PC-3 (cell line): ENCODE measurements around the gene LYPD5. TPM values are rescaled to one million over a fixed set of nuclear protein-coding genes. Genes with fewer than 3 reads are reported as not detected.
"Not testable (repeated sequence)": the region's sequence is repeated elsewhere in the genome, so short reads cannot be mapped to it uniquely, and the experiment has no call there.

Experiments
- ATAC-seq: fragments of 200-7000 bp; cut with Tn5 transposase; 2 replicates; pipeline ENCODE4 v1.9.1; 2020; ENCODE audit warnings: mild to moderate bottlenecking, moderate library complexity
- BruUV-seq: library from RNA; stranded (reverse); fragments of 400-500 nt; replicated peaks from 2 replicates; lab custom pipeline; 2021; lab: Mats Ljungman, UMichigan
- CTCF ChIA-PET: fragments of 300-600 bp; sonication (Branson Sonifier 250); formaldehyde crosslinking; loops from one replicate; lab custom pipeline; 2022; ENCODE audit warnings: antibody characterized with exemption; lab: Charles Lee
- POLR2A ChIA-PET: fragments of 300-600 bp; sonication (Branson Sonifier 250); formaldehyde crosslinking; loops from one replicate; lab custom pipeline; 2022; ENCODE audit warnings: antibody characterized with exemption; ENCODE audit not compliant: unreplicated experiment; lab: Charles Lee
- DNase-seq: peaks from one replicate; pipeline ENCODE4 v3.0.0-alpha.2; 2015
- H2AFZ ChIP-seq: fragments of 300-600 bp; sonication (generic); 2 replicates; pipeline ENCODE4 v1.6.0; 2016; ENCODE audit warnings: antibody characterized with exemption, low read length
- H3F3A ChIP-seq: fragments of 300-600 bp; sonication (generic); one replicate; pipeline ENCODE4 v1.6.0; 2017; ENCODE audit warnings: antibody characterized with exemption, low read length, control low read depth, mild to moderate bottlenecking; ENCODE audit not compliant: unreplicated experiment
- H3K27ac ChIP-seq: fragments of 300-600 bp; sonication (generic); 2 replicates; pipeline ENCODE4 v1.5.1; 2016; ENCODE audit warnings: mild to moderate bottlenecking, low read length
- H3K27me3 ChIP-seq: fragments of 300-600 bp; sonication (generic); 2 replicates; pipeline ENCODE4 v1.6.1; 2016; ENCODE audit warnings: low read length, mixed read lengths
- H3K36me3 ChIP-seq: fragments of 300-600 bp; sonication (generic); 2 replicates; pipeline ENCODE4 v1.6.1; 2016; ENCODE audit warnings: low read depth, mixed run types, low read length, mixed read lengths
- H3K4me1 ChIP-seq: fragments of 300-600 bp; sonication (generic); 2 replicates; pipeline ENCODE4 v1.5.1; 2016; ENCODE audit warnings: low read length; ENCODE audit not compliant: insufficient read depth
- H3K4me2 ChIP-seq: fragments of 300-600 bp; sonication (generic); 2 replicates; pipeline ENCODE4 v1.6.0; 2016; ENCODE audit warnings: low read length
- H3K4me3 ChIP-seq: fragments of 300-600 bp; sonication (generic); 2 replicates; pipeline ENCODE4 v1.5.1; 2016; ENCODE audit warnings: mild to moderate bottlenecking, low read length, mixed read lengths
- H3K79me2 ChIP-seq: fragments of 300-600 bp; sonication (generic); 2 replicates; pipeline ENCODE4 v1.6.1; 2017; ENCODE audit warnings: low read length, mixed read lengths
- H3K9ac ChIP-seq: fragments of 300-600 bp; sonication (generic); 2 replicates; pipeline ENCODE4 v1.6.0; 2016; ENCODE audit warnings: mild to moderate bottlenecking, low read length
- H3K9me2 ChIP-seq: fragments of 300-600 bp; sonication (generic); replicated peaks from 2 replicates; pipeline ENCODE4 v1.6.1; 2016; ENCODE audit warnings: mixed run types, low read length, mixed read lengths
- H3K9me3 ChIP-seq: fragments of 300-600 bp; sonication (generic); 2 replicates; pipeline ENCODE4 v1.6.1; 2016; ENCODE audit warnings: low read length, mixed read lengths
- H4K20me1 ChIP-seq: fragments of 300-600 bp; sonication (generic); 2 replicates; pipeline ENCODE4 v1.6.1; 2016; ENCODE audit warnings: low read length, mixed read lengths
- EZH2 ChIP-seq: fragments of 300-600 bp; sonication (generic); IDR thresholded peaks from one replicate; pipeline ENCODE4 v1.6.1; 2017; ENCODE audit warnings: antibody characterized with exemption, mild to moderate bottlenecking, low read length; ENCODE audit not compliant: unreplicated experiment
- EZH2phosphoT487 ChIP-seq: fragments of 300-600 bp; sonication (generic); IDR thresholded peaks from 2 replicates; pipeline ENCODE4 v1.6.1; 2018; ENCODE audit warnings: mild to moderate bottlenecking, antibody characterized with exemption, low read length, borderline replicate concordance
- intact Hi-C: fragments of 100-400 bp; cut with micrococcal nuclease; formaldehyde crosslinking; loops from 2 replicates; pipeline ENCODE4 v1.9.0; 2023
- total RNA-seq: library from RNA; depleted of rRNA; stranded (reverse); fragments of >200 nt; gene quantifications from 2 replicates; pipeline ENCODE4 v1.2.3, GENCODE V29; 2014
- TF ChIP-seq, protein P1 (sequence below): fragments of 300-600 bp; sonication (generic); conservative IDR thresholded peaks from 2 replicates; pipeline ENCODE4 v1.5.1; 2017; ENCODE audit warnings: antibody characterized with exemption, low read depth, mild to moderate bottlenecking, low read length

The LYPD5 gene
- total RNA-seq, 1 experiment from 2014 or later: 6.8 TPM

DNA sequence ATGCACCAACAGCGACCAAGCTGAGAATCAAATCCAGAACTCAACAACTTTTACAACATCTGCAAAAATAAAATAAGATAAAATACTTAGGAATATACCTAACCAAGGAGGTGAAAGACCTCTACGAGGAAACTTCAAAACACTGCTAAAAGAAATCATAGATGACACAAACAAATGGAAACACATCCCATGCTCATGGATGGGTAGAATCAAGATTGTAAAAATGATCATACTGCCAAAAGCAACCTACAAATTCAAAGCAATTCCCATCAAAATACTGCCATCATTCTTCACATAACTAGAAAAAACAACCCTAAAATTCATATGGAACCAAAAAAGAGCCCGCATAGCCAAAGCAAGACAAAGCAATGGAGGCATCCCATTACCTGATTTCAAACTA, 21.6 kb upstream of the LYPD5 start:
- POLR2A ChIA-PET, H3K4me2 ChIP-seq, H3K4me3 ChIP-seq, H3K9me3 ChIP-seq, CTCF ChIA-PET, H3K4me1 ChIP-seq, H3K27ac ChIP-seq, H2AFZ ChIP-seq, intact Hi-C loops, H3K27me3 ChIP-seq, H4K20me1 ChIP-seq, DNase-seq, H3K36me3 ChIP-seq, H3K9ac ChIP-seq, BruUV-seq, H3F3A ChIP-seq, H3K9me2 ChIP-seq, H3K79me2 ChIP-seq, ATAC-seq: not testable (repeated sequence)

DNA sequence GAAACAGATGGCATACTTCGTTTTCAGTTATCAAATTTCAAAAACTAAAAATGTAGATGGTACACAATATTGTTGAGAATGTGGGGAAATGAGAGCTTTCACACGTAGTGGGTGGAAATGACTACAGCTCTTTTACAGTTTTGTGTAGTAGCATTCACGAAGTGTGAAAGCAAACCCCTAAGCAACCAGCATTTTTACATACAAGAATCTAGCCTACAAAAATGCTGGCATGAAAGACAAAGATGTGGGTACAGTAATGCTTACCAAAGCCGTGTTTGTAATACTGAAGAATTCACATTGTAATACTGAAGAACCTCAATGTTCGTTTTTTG, 18.6 kb upstream of the LYPD5 start:
- Histone ChIP-seq H3K4me3 (no peak overlapping the region), H3K4me2 (no peak overlapping the region), H3K27ac (no peak overlapping the region), H3K9me3 (no peaks in the 10 kb centered on the region), H3K27me3 (no peaks in the 10 kb centered on the region), H2AFZ (no peak overlapping the region), H3K9ac (no peak overlapping the region), H3K4me1 (no peaks in the 10 kb centered on the region), H4K20me1 (no peaks in the 10 kb centered on the region), H3F3A (no peaks in the 10 kb centered on the region), H3K9me2 (no peaks in the 10 kb centered on the region), H3K36me3 (no peaks in the 10 kb centered on the region), H3K79me2 (no peaks in the 10 kb centered on the region)
- no TSS peak for BruUV-seq
- ATAC-seq: no peak
- intact Hi-C loops: no loop called here
- POLR2A ChIA-PET: no interaction called here
- TF ChIP-seq EZH2phosphoT487 (no peak), EZH2 (no peak)
- TF ChIP-seq, protein P1, sequence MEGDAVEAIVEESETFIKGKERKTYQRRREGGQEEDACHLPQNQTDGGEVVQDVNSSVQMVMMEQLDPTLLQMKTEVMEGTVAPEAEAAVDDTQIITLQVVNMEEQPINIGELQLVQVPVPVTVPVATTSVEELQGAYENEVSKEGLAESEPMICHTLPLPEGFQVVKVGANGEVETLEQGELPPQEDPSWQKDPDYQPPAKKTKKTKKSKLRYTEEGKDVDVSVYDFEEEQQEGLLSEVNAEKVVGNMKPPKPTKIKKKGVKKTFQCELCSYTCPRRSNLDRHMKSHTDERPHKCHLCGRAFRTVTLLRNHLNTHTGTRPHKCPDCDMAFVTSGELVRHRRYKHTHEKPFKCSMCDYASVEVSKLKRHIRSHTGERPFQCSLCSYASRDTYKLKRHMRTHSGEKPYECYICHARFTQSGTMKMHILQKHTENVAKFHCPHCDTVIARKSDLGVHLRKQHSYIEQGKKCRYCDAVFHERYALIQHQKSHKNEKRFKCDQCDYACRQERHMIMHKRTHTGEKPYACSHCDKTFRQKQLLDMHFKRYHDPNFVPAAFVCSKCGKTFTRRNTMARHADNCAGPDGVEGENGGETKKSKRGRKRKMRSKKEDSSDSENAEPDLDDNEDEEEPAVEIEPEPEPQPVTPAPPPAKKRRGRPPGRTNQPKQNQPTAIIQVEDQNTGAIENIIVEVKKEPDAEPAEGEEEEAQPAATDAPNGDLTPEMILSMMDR: no peak
- CTCF ChIA-PET: no interaction called here
- DNase-seq: no peak

DNA sequence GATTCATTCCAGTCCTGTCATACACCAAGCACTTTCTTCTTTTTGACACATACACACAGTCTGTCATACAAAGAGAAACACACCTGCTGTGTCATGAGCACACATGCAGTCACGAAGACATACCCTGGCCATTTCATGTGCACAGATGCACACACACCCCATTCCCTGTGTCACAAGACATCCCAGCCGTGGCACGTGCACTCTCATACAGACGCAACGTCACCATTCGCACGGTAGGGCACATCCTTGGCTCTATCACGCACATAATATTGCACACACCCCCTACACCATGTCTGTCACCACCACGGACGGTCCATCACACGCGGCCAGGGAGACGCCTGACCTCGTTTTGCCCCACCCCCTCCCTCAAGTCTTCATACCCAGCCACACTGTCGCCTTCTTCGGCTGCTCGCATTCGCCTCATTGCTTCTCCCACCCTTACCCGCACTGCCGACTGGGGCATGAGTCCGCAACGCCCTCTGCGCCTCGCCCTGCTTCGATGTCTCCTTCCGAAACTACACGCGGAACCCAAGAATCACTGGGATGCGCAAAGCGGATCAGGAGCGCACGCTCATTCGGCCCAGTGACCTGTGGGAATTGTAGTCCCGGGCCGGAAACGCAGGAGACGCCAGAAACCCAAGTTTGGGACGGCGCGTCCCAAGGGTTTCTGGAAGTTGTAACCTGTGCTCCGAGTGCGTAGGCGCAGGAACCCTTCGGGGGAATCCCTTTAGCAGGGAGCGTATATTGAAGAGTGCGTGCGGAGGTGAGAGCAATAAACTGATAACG, 18.0 kb upstream of the LYPD5 start:
- H3K4me1 ChIP-seq: no peaks in the 10 kb centered on the region
- no peak overlapping the region for H3K27ac ChIP-seq
- ChIA-PET CTCF (no interaction called here), POLR2A (no interaction called here)
- H3K27me3 ChIP-seq: no peaks in the 10 kb centered on the region
- H3F3A ChIP-seq: no peaks in the 10 kb centered on the region
- no peak for TF ChIP-seq EZH2
- TF ChIP-seq, protein P1: no peak
- TF ChIP-seq EZH2phosphoT487: no peak
- no peak for ATAC-seq
- no peak overlapping the region for H2AFZ ChIP-seq
- H3K9me3 ChIP-seq: no peaks in the 10 kb centered on the region
- no peaks in the 10 kb centered on the region for H3K36me3 ChIP-seq
- no peaks in the 10 kb centered on the region for H4K20me1 ChIP-seq
- no peaks in the 10 kb centered on the region for H3K9me2 ChIP-seq
- no peaks in the 10 kb centered on the region for H3K79me2 ChIP-seq
- intact Hi-C loops: no loop called here
- no peak overlapping the region for H3K4me2 ChIP-seq
- no TSS peak for BruUV-seq
- H3K4me3 ChIP-seq: no peak overlapping the region
- H3K9ac ChIP-seq: no peak overlapping the region
- DNase-seq: no peak
